Gastroesophageal sphincter (tissue), 4 donors: Measurements from ENCODE around the gene PARP16. TPM values are rescaled to one million over a fixed set of nuclear protein-coding genes. Genes with fewer than 3 reads are reported as not detected.

ENCODE experiments used
- ATAC-seq: fragments of 150-250 bp; one replicate; pipeline ENCODE4 v1.9.1; 2016; ENCODE audit warnings: mild to moderate bottlenecking, moderate library complexity
- H3K27ac ChIP-seq, 4 donors: fragments of 200-600 bp; sonication (generic) in 3 of 4; 1 replicate in 3 of 4; 2 replicates in 1 of 4; pipeline ENCODE4 v1.5.1; 2016 to 2019
- H3K27me3 ChIP-seq: fragments of 200-600 bp; sonication (generic); one replicate; pipeline ENCODE4 v1.5.1; 2019
- H3K36me3 ChIP-seq, 2 donors: fragments of 200-600 bp; sonication (generic); one replicate each; pipeline ENCODE4 v1.5.1; 2019; ENCODE audit warnings: control low read depth in 1 of 2
- H3K4me1 ChIP-seq, 3 donors: fragments of 200-600 bp; sonication (generic); 1 replicate in 2 of 3; 2 replicates in 1 of 3; pipeline ENCODE4 v1.5.1; 2016 to 2019; ENCODE audit warnings: control low read depth in 2 of 3
- H3K4me3 ChIP-seq, 2 donors: fragments of 200-600 bp; sonication (generic); one replicate each; pipeline ENCODE4 v1.5.1; 2019; ENCODE audit warnings: mild to moderate bottlenecking in 1 of 2, moderate library complexity in 1 of 2
- H3K9me3 ChIP-seq, 3 donors: fragments of 200-600 bp; sonication (generic); one replicate each; pipeline ENCODE4 v1.5.1; 2017 to 2019; ENCODE audit warnings: control low read depth in 2 of 3
- CTCF ChIP-seq, 4 experiments: fragments of 200-600 bp in 2 of 4; fragments of 450-650 bp in 2 of 4; sonication (generic) in 1 of 4; IDR thresholded peaks; one replicate each; pipeline ENCODE4 v1.5.1; 2017 to 2019; ENCODE audit warnings: antibody characterized with exemption in 4 of 4, mild to moderate bottlenecking in 2 of 4, moderate library complexity in 2 of 4
- EP300 ChIP-seq: sonication (generic); formaldehyde crosslinking; IDR thresholded peaks from one replicate; pipeline ENCODE4 v1.6.1; 2017; ENCODE audit warnings: antibody characterized with exemption, mild to moderate bottlenecking
- POLR2A ChIP-seq, 2 donors: fragments of 450-650 bp; IDR thresholded peaks; one replicate each; pipeline ENCODE4 v1.6.1; 2017; ENCODE audit warnings: antibody characterized with exemption in 2 of 2, mild to moderate bottlenecking in 2 of 2, moderate library complexity in 1 of 2
- POLR2AphosphoS5 ChIP-seq: sonication (generic); formaldehyde crosslinking; IDR thresholded peaks from one replicate; pipeline ENCODE4 v1.6.1; 2017; ENCODE audit warnings: antibody characterized with exemption
- WGBS, 2 donors: methylation state at CpG; one replicate each; pipeline ENCODE4 v1.1.5; 2018; ENCODE audit warnings: low coverage in 1 of 2; 5-methylcytosine and 5-hydroxymethylcytosine counted together
- total RNA-seq, 4 donors: library from RNA; depleted of rRNA; stranded (reverse); fragments of >200 nt; gene quantifications; one replicate each; pipeline ENCODE4 v1.1.0, GENCODE V29; 2016

Gene PARP16
- total RNA-seq, 4 donors from 2014 or later: 10.1 to 21.7 (median 14.1) TPM

- Histone ChIP-seq H3K4me3 (no peak overlapping the region), H3K9me3 (no peaks in the 10 kb centered on the region), H3K27me3 (peaks cover 11% of the 10 kb centered on the region), H3K27ac (no peak overlapping the region), H3K4me1 (no peaks in the 10 kb centered on the region), H3K36me3 (no peaks in the 10 kb centered on the region)
- TF ChIP-seq POLR2AphosphoS5 (no peak), EP300 (no peak), CTCF (IDR thresholded peaks at IDR 0.05) (no peak), POLR2A (IDR thresholded peaks at IDR 0.05) (no peak)
- ATAC-seq: no peak
- WGBS, 2 donors: 90% methylated on average over 4 of the region's 16 CpGs; no CpG with 5 or more reads in 1 of the 2 donors
These were observed 46.6 kb upstream of the PARP16 start for GRCh38 chr15:65333148-65333820.

- 85 to 89% methylated on average over 3 to 21 of the region's 31 CpGs for WGBS, 2 donors
- Histone ChIP-seq H3K4me1 (no peaks in the 10 kb centered on the region), H3K27me3 (peaks cover 4% of the 10 kb centered on the region), H3K36me3 (no peaks in the 10 kb centered on the region), H3K4me3 (no peak overlapping the region), H3K27ac (no peak overlapping the region), H3K9me3 (no peaks in the 10 kb centered on the region)
- TF ChIP-seq CTCF (IDR thresholded peaks at IDR 0.05) (no peak), POLR2A (IDR thresholded peaks at IDR 0.05) (no peak), EP300 (no peak), POLR2AphosphoS5 (no peak)
- ATAC-seq: no peak
These were observed 45.9 kb upstream of the PARP16 start for GRCh38 chr15:65332391-65333147.

- 79% methylated on average over 6 of the region's 7 CpGs; no CpG with 5 or more reads in 1 of the 2 donors for WGBS, 2 donors
- Histone ChIP-seq H3K27ac (no peak overlapping the region), H3K4me1 (no peaks in the 10 kb centered on the region), H3K4me3 (no peak overlapping the region), H3K27me3 (no peaks in the 10 kb centered on the region), H3K9me3 (no peaks in the 10 kb centered on the region), H3K36me3 (no peaks in the 10 kb centered on the region)
- ATAC-seq: no peak
- TF ChIP-seq EP300 (no peak), POLR2AphosphoS5 (no peak), POLR2A (IDR thresholded peaks at IDR 0.05) (no peak), CTCF (IDR thresholded peaks at IDR 0.05) (no peak)
These were observed 45.1 kb upstream of the PARP16 start for GRCh38 chr15:65331811-65332210.

GRCh38 chr15:65330934-65331645 is 44.4 kb upstream of the PARP16 start:
- WGBS, 2 donors: 80 to 90% methylated on average over 2 to 8 of the region's 22 CpGs
- Histone ChIP-seq H3K27me3 (no peaks in the 10 kb centered on the region), H3K9me3 (no peaks in the 10 kb centered on the region), H3K27ac (no peak overlapping the region), H3K4me1 (no peaks in the 10 kb centered on the region), H3K36me3 (no peaks in the 10 kb centered on the region), H3K4me3 (no peak overlapping the region)
- TF ChIP-seq EP300 (no peak), POLR2AphosphoS5 (no peak), POLR2A (IDR thresholded peaks at IDR 0.05) (no peak), CTCF (IDR thresholded peaks at IDR 0.05) (no peak)
- no peak for ATAC-seq
